Left renal pelvis (tissue), 4 donors: ENCODE results near the gene RPP30. TPM values are rescaled to one million over a fixed set of nuclear protein-coding genes. Genes with fewer than 3 reads are reported as not detected.
"Not testable (repeated sequence)": the region's sequence is repeated elsewhere in the genome, so short reads cannot be mapped to it uniquely, and the experiment has no call there.

Experiments used
- DNase-seq, 4 donors: peaks; one replicate each; pipeline ENCODE4 v3.0.0-alpha.2; 2013; ENCODE audit warnings: low read depth in 4 of 4, low spot score in 3 of 4
- polyA plus RNA-seq, 4 donors: library from polyadenylated mRNA; unstranded; fragments of 120-200 nt; gene quantifications; one replicate each; pipeline ENCODE4 v1.2.1, GENCODE V29; 2013; ENCODE audit not compliant: insufficient read length in 4 of 4

RPP30 gene
- polyA plus RNA-seq, 4 donors = 55.9 to 66.1 (median 58.0) TPM

DNA sequence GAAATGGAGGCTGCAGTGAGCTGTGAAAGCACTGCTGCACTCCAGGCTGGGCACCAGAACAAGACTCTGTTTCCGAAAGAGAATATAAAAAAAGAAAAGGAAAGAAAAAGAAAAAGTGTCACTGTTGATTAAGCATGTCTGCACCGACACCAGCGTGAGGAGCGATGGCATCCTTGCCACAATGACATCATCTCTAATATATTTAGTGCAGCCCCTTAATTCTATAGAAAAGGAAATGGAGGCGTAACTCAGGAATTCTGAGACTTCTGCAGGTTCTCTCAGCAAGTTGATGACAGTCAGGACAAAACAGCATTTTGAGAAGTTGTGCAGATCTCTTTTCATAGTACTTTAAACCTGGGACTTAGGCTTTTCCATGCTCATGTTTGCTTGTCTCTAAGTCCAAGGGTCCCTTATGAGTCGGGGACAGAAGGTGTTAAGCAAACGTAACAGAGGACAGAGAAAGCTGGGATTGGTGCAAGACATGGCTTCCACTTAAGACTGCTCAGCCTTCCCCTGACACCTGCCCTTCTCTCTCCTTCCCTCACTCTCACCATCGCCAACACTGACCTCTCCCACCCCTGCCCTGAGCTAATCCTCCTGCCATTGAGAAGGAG, 66.0 kb downstream of the RPP30 start:
- DNase-seq = no peak

DNA sequence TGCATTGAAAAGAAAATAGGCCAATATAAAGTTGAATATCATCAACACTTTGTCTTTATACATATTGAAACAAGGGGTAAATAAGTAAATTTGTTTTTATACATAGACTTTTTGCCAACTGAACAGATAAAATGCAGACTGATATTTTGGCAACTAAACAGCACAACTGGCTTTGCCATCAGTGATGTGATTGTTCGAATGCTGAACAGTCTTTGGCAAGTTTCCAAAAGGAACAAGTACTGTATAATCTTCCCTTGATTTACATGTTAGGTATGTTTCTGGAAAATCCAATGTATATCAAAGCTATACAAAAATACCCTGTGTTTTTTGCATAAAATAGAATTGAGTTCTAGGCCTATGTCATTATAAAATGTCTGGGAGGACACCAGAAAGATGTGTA, 67.3 kb downstream of the RPP30 start:
- DNase-seq = no peak

DNA sequence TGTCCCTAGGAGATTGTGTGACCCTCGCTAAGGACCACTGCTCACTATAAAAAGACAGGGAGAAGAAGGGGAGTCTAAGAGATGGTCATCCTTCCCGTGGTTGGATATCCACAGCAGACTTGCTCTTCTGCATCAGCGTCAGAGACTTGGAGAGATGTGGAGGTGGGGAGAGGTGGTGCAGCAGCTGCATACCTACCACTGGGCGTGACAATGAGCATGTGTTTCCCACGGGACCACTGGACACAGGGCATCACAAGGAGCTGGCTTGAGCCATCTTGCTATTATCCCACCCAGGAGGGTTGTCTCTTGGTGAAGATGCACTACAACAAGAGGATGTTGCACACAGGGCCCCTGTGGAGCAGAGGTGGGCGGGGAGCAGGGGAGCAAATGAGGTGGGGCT, 67.9 kb downstream of the RPP30 start:
- DNase-seq = no peak

DNA sequence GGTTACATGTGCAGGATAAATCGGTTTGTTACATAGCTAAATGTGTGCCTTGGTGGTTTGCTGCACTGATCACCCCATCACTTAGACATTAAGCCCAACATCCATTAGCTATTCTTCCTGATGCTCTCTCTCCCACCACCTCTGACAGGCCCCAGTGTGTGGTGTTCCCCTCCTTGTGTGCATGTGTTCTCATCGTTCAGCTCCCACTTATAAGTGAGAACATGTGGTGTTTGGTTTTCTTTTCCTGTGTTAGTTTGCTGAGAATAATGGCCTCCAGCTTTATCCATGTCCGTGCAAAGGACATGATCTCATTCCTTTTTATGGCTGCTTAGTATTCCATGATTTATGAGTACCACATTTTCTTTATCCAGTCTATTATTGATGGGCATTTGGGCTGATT, 71.2 kb downstream of the RPP30 start:
- not testable (repeated sequence) for DNase-seq

DNA sequence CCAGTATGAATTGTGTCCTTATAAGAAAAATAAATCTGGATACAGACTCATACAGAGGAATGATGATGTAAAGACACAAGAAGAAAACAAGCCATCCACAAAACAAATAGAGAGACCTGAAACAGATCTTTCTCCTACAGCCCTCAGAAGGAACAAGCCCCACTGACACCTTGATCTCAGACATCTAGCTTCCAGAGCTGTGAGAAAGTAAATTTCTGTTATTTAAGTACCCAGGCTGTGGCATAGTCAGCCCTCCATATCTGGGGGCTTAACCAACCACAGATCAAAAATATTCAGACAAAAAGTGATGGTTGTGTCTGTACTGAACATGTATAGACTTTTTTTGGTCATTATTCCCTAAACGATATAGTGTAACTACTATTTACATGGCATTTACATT, 73.0 kb downstream of the RPP30 start:
- DNase-seq = no peak

DNA sequence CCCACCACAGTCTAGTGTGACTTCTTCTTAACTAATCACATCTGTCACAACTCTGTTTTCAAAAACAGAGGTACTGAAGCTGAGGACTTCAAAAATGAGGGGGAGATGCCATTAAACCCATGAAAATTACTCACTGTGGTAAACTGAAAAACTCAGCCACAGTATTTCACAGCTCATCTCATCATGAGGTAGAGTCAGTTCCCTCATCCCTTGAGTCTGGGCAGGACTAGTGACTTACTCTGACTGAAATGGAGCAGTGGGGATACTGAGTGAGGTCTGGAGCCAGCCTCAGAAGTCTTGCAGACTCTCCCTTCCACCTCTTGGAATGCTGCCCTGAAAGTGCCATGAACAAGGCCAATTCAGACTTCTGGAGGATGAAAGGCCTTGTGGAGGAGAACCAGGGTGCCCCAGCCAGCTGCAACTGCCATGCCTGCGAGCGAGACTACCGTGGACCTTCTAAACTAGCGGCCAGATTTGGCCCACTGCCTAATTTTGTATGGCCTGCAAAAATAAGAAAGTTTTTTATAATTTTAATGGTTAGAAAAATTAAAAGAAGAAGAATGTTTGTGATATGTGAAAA, 73.8 kb downstream of the RPP30 start:
- no peak for DNase-seq

DNA sequence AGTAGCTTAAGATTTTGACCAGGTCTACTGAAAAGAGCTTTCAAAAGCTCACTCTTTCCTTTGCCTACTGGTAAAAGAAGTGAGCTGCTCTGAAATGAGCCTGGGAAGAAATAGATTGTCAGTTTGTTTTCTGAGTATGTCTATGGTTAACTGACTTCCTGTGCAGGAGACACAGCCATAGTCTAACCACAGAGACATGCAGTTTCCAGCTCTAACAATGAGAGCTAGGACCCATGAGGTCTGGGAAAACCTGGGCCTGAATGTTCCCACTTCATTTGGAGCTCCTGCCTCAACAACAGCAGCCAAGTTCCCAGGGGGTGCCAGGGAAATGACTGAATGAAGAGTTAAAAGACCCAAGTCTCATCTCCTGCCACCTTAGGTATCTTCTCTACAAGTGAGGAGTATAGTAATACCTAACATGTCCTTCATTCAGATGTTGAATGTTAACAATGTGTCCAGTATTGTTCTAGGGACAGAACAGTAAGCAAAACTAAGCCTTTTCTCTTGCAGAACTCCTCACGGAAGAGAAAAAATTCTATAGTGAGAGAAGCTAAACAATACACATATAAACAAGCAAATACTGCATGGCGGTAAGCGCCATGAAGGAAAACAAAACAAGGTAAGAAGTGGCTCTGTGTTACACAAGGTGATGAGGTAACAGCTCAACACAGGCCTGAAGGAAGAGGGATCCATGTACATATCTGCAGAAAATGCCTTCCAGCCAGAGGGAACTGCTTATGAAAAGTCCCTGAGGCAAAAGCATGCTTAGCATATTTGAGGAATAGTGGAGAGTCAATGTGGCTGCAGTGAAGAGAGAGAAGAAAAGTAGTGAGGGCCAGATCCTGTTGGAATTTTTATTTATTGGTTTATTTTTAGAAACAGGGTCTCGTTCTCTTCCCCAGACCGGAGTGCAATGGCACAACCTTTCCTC, 75.5 kb downstream of the RPP30 start:
- no peak for DNase-seq

Other genes with a start within 250 kb of the RPP30 start
- 1 to 10 TPM in 2 of 4 donors, under 1 TPM in 2; 0.23 to 3.1 (median 0.90) TPM for gene HTR7, start 13.9 kb upstream of the RPP30 start, polyA plus RNA-seq
- gene ANKRD1, start 49.1 kb downstream of the RPP30 start, polyA plus RNA-seq = 1 to 10 TPM in 1 of 4 donors, under 1 TPM in 3; 0.08 to 1.2 (median 0.81) TPM